ENCODE measurements around the gene NUMB.

DNA sequence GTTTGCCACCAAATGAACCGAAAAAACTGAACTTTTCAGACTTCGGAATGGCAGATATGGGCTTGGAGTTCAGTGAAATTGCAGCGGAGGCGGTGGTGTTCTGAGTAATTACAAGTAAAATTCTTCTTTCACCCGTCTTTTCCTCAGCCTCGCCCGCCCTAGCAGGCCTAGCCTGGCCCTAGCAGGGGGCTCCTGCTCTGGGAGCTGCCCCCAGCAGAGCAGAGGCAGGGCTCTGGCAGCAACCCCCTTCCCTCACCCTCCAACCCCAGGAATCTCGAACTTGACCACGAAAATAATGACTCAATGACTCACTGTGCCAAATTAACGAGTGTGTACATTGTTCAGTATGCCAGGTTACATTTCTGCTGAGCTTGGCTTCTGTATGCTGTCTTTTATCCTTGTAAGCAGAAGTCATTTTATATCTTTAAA lies 219.9 kb downstream of the NUMB start:
- no peak for TF ChIP-seq EZH2phosphoT487 (IDR thresholded peaks at IDR 0.05; ENCODE audit: insufficient read depth, low read depth)
- TF ChIP-seq EZH2 (IDR thresholded peaks at IDR 0.05; ENCODE audit: insufficient read depth, poor library complexity, severe bottlenecking), result peak; percentile 27

Data from GM23248 (cell line).